Mucosa of descending colon (tissue), 3 donors: Measurements from ENCODE around the gene LZTS2. TPM values are rescaled to one million over a fixed set of nuclear protein-coding genes. Genes with fewer than 3 reads are reported as not detected.

Experiments used
- ATAC-seq: fragments of 200-7000 bp; cut with Tn5 transposase; one replicate; pipeline ENCODE4 v1.9.1; 2020; ENCODE audit warnings: mild to moderate bottlenecking, moderate library complexity
- DNase-seq, 3 donors: peaks; one replicate each; pipeline ENCODE4 v3.0.0-alpha.2; 2020
- H3K36me3 ChIP-seq: fragments of 200-600 bp; one replicate; pipeline ENCODE4 v1.8.0; 2021; ENCODE audit warnings: low read depth, mild to moderate bottlenecking
- H3K4me1 ChIP-seq: fragments of 200-600 bp; one replicate; pipeline ENCODE4 v1.8.0; 2021; ENCODE audit warnings: low read depth, mild to moderate bottlenecking
- H3K4me3 ChIP-seq: fragments of 200-600 bp; one replicate; pipeline ENCODE4 v1.8.0; 2021; ENCODE audit warnings: mild to moderate bottlenecking
- H3K9me3 ChIP-seq: fragments of 200-600 bp; one replicate; pipeline ENCODE4 v1.8.0; 2021; ENCODE audit warnings: mild to moderate bottlenecking
- intact Hi-C, 2 donors: fragments of 100-400 bp; cut with DNase I in 1 of 2; cut with micrococcal nuclease in 1 of 2; formaldehyde crosslinking; loops; one replicate each; pipeline versions ENCODE4 v1.11.0 to v1.11.1; 2022; cut with DNase I, micrococcal nuclease
- total RNA-seq, 3 donors: library from RNA; stranded (reverse); fragmentation: NEBNext Ultra II Directional in 2 of 3; extraction: Animal tissue kit (Norgen Biotek cat#: 25700) in 2 of 3; gene quantifications; one replicate each; pipeline versions ENCODE4 v1.2.1 to v1.2.4, GENCODE V29; 2021 to 2023
- TF ChIP-seq, protein P1 (sequence below): fragments of 200-600 bp; IDR thresholded peaks from one replicate; pipeline ENCODE4 v1.8.0; 2022; ENCODE audit warnings: antibody characterized with exemption, mild to moderate bottlenecking
- donor health status: DM: no; HTN: no; CAD: no; lungs with moderate emphysema.
- donor health status: DM: no; HTN: no; CAD: no.
- donor health status: DM: no; HTN: yes; CAD: no.

Gene LZTS2
- total RNA-seq, 3 donors from 2014 or later = 26.0 to 82.1 (median 31.5) TPM

- Histone ChIP-seq H3K4me1 (peaks cover 23% of the 10 kb centered on the region), H3K4me3 (no peak overlapping the region), H3K9me3 (no peaks in the 10 kb centered on the region), H3K36me3 (no peaks in the 10 kb centered on the region)
- ATAC-seq (no peak), DNase-seq (no peak)
- TF ChIP-seq, protein P1, sequence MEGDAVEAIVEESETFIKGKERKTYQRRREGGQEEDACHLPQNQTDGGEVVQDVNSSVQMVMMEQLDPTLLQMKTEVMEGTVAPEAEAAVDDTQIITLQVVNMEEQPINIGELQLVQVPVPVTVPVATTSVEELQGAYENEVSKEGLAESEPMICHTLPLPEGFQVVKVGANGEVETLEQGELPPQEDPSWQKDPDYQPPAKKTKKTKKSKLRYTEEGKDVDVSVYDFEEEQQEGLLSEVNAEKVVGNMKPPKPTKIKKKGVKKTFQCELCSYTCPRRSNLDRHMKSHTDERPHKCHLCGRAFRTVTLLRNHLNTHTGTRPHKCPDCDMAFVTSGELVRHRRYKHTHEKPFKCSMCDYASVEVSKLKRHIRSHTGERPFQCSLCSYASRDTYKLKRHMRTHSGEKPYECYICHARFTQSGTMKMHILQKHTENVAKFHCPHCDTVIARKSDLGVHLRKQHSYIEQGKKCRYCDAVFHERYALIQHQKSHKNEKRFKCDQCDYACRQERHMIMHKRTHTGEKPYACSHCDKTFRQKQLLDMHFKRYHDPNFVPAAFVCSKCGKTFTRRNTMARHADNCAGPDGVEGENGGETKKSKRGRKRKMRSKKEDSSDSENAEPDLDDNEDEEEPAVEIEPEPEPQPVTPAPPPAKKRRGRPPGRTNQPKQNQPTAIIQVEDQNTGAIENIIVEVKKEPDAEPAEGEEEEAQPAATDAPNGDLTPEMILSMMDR = no peak
- intact Hi-C loops = no loop called here
Measured at GRCh38 chr10:100988166-100988565, 11.4 kb upstream of the LZTS2 start.

DNA sequence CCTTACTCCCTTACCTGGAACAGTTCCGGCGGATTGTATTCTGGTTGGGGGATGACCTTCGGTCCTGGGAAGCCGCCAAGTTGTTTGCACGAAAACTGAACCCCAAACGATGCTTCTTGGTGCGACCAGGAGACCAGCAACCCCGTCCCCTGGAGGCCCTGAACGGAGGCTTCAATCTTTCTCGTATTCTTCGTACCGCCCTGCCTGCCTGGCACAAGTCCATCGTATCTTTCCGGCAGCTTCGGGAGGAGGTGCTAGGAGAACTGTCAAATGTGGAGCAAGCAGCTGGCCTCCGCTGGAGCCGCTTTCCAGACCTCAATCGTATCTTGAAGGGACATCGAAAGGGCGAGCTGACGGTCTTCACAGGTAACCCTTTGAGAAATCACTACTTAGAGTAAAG lies 10.5 kb upstream of the LZTS2 start:
- TF ChIP-seq, protein P1 = no peak
- H3K4me3 ChIP-seq = no peak overlapping the region
- no peaks in the 10 kb centered on the region for H3K9me3 ChIP-seq
- ATAC-seq = no peak
- H3K4me1 ChIP-seq = peaks cover 23% of the 10 kb centered on the region
- H3K36me3 ChIP-seq = no peaks in the 10 kb centered on the region
- DNase-seq = peak in 1 of 3 donors; percentile 40
- intact Hi-C loops = no loop called here

GRCh38 chr10:100993986-100994708 lies 5.5 kb upstream of the LZTS2 start:
- no peak for DNase-seq
- Histone ChIP-seq H3K9me3 (no peaks in the 10 kb centered on the region), H3K4me1 (peaks cover 9% of the 10 kb centered on the region), H3K36me3 (no peaks in the 10 kb centered on the region), H3K4me3 (no peak overlapping the region)
- intact Hi-C loops = no loop called here
- TF ChIP-seq, protein P1 = peak; percentile 16
- no peak for ATAC-seq

DNA sequence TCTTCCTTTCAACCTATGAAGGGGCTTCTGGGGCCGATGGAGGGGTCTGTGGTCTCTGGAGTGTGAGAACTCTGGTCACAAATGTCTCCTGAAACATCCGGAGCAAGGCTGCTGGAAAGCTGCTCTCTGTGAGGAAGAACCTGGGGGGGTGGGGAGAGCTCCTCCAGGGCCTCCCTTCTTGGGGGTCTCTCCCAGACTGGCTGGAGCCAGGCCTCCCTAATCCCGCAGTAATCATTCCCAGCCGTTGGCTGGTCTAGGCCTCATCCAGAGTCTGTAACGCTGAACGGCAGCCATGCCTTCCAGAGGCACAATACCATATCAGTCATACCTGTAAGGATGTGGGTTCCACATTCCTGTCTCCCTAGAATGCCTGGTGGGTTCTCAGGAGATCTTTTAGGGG lies 4.4 kb upstream of the LZTS2 start:
- Histone ChIP-seq H3K4me1 (peaks cover 9% of the 10 kb centered on the region), H3K9me3 (no peaks in the 10 kb centered on the region), H3K36me3 (no peaks in the 10 kb centered on the region), H3K4me3 (no peak overlapping the region)
- TF ChIP-seq, protein P1 = no peak
- DNase-seq = no peak
- ATAC-seq = no peak
- intact Hi-C loops = no loop called here

DNA sequence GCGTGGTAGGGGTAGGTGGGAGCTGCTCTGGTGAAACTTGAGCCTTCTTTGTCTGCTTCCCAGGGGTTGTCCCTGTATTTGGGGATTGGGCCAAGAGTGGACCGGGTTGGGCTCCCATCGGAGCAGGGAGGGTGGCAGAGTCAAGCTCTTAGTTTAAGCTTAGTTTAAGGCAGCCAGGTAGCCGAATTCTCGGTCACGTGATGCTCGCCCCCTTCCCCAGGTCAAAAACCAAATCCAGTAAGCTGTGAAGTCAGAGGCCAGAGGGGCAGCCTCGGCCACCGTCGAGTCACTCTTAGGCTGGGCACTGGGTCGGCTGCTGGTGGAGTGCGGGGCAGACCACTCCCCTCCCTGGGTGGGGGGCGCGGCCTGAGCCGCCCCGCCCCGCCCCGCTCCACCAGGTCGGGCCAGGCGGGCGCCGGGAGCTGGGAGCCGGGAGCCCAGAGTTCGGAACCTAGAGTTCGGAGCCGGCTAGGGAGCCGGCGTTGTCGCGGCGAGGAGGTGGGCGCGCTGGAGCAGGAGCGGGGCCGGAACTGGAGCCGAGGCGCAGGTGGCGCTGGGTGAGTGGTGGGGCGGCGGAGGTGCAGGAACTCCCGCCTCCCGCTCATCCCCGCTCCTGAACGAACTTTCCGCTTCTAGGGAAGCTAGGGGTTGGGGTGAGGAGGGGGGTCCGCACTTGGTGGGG lies 2.8 kb upstream of the LZTS2 start:
- H3K4me3 ChIP-seq = peak overlapping the region; percentile 68
- H3K36me3 ChIP-seq = no peaks in the 10 kb centered on the region
- TF ChIP-seq, protein P1 = no peak
- H3K4me1 ChIP-seq = peaks cover 16% of the 10 kb centered on the region
- peak; percentile 29 for ATAC-seq
- H3K9me3 ChIP-seq = no peaks in the 10 kb centered on the region
- intact Hi-C loops = no loop called here
- peak; percentile 59 to 74 (median 71) for DNase-seq
